Glomerular endothelial cell (primary cell): ENCODE data around the gene SLC12A5. TPM values are rescaled to one million over a fixed set of nuclear protein-coding genes. Genes with fewer than 3 reads are reported as not detected.
"Not testable (repeated sequence)": the region's sequence is repeated elsewhere in the genome, so short reads cannot be mapped to it uniquely, and the experiment has no call there.

Experiments used
- DNase-seq: peaks from one replicate; pipeline ENCODE4 v3.0.0-alpha.2; 2011; ENCODE audit warnings: low read depth, low spot score; ENCODE audit errors: extremely low read depth
- total RNA-seq: library from RNA; depleted of rRNA; stranded (reverse); fragments of >200 nt; gene quantifications from 2 replicates; pipeline ENCODE4 v1.2.3, GENCODE V29; 2015

The SLC12A5 gene
- total RNA-seq, 1 donor from 2014 or later, result 2.2 TPM

DNA sequence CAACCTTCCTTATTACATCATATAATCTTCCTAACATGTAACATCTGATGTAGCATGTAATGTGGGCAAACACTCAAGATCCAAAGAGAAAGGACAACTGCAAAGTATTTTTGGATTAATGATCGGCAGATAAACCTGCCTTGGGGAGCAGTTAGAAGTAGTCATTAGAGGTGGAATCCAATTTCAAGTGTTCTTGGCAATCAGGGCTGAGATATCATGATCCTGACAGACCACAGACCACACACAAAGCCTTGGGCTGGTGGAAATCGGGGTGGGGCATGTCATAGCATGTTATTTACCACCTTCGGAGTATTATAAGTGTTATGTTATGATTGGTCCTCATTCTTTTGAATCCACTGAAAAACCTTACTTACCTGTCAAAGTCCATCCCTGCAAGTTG lies 44.4 kb downstream of the SLC12A5 start:
- no peak for DNase-seq

DNA sequence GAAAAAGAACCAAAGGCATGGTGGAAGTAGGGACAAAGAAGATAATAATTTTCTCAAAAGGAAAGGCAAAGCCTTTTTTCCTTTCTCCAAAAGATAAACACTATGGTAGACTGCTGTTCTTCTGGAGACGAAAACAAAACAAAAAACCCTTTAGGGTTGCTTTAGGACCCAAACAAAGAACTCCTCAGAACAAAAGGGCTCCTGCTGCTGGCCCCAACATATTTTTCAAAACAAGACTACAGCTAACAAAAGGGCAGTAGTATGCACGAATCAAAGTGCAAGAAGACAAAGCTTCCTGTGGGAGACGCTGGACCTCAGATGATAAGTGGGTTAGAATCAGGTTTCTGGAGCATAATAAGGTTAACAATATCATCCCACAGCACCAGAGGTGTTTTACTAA lies 45.0 kb downstream of the SLC12A5 start:
- no peak for DNase-seq

DNA sequence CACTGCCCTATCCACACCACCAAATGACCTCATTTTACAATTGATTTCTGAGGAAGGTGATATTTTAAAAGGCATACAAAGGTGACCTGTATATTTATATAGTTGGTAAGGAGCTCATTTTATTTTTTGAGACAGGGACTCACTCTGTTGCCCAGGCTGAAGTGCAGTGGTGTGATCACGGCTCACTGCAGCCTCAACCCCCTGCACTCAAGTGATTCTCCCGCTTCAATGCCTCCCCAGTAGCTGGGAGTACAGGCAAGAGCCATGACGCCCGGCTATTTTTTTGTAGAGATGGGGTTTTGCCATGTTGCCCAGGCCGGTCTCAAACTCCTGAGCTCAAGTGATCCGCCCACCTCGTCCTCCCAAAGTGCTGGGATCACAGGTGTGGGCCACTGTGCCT lies 47.8 kb downstream of the SLC12A5 start:
- DNase-seq, result no peak

DNA sequence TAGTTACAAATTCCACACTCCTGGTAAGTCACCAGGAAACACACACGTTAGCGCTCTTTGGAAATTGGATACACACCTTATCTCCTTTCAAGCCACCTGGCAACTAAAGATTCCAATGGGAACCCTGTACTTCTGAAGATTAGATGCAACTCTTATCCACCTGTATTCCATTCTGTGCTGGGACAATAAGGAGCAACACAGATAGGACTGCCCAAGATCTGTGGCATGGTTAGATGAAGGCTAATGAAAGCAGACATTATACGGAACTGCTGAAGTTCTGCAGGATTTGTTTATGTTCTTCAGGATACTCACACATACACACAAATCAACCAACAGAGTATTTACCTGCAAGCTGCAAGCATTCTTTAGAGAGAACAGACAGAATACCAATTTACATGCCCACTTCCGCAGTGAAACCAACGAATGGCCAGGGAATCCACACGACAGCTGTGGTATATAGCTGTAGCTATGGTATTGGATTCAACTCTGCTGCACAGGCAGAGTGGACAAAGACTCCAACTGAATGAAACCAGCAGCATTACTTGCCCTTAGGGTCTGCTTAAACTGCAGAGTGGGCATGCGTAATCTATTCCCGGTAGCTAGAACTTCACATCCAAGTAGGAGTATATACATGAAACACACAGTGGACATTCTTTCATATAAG lies 48.8 kb downstream of the SLC12A5 start:
- no peak for DNase-seq

DNA sequence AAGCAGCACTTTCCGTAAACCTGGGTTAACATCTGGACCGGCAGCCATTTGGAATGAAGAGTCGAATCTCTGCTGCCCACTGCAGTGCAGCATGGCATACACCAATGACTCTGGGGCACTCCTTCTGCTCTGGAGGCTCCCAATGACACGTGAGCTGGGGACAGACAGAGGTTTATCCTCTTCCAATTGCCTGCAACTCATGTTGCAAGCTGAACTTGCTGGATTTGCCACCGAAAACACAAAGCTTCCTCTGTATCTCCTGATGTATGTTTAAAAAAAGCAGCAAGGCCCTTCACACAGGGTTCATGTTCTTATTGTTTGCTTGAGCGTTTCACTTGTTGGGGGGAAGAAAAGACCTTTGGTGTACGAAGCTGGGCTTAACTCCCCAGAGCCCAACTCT lies 49.9 kb downstream of the SLC12A5 start:
- no peak for DNase-seq

DNA sequence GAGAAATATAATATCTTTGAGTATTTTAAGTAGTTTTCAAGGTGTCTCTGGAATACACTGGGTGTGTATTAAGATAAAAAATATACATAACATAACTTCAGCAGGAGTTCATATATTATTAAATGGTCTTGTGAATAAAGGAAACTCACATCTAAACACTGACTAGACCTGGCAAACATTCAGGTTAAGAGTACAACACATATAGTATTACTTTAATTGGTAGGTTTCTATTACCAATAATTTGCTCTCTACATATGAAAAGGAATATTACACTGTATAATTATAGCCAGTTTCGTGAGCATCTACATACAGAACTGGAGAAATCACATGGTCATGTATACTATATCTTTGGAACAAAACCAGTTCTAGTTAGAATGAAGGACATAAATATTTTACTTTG lies 52.1 kb downstream of the SLC12A5 start:
- DNase-seq, result no peak

DNA sequence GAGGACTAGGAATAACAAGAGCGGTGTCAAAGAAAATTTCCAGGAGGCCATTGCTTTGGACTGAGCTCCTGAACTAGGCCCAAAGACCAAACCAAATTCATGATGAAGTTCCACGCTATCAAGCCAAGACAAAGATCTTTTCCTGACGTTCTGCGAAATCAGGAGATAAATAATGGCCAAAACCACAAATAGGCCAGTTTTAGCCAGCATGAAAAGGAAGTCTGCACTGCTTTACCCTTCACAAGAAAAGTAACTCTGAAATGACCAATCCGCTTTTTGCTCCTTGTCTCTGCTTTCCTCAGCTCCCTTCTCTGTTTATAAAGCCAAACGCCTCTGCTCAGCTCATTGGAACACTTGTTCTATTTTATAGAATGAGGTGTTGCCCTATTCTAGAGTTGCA lies 54.1 kb downstream of the SLC12A5 start:
- no peak for DNase-seq

DNA sequence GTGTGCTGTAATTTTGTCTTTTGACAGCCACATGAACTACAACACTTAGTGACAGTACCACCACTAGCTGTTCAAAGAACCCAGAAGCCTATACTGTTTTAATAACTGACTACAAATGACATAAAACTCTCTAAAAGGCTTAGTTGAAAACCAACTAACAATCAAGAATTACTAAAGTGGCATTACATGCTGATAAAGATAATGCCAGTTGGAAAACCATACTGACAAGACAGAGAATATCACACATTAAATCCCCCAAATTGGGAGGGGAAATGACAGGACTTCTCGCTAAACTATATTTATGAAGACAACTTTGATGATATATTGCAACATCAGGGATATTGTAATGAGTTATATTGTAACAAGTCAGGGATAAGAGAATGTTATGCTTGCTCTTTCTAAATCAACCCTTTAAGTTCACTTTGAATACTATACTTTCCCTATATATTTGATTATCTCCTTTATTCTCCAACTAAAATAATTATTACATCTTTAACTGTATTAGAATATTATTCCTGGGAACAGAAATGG lies 54.6 kb downstream of the SLC12A5 start:
- no peak for DNase-seq

DNA sequence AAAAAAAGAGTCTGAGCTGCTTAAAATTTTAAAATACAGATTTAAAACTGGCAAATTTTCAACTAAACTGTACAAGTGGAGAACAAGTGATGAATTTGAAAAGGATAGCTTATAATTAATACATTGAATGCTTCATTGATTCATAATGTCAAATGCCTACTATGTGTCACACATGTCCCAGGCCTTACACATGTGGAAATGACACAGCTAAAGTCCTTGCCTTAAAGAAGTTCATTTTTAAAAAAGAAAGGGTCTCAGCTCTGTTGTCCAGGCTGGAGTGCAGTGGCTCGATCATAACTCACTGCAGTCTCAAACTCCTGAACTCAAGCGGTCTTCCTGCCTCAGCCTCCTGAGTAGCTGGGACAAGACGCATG lies 55.8 kb downstream of the SLC12A5 start:
- no peak for DNase-seq

DNA sequence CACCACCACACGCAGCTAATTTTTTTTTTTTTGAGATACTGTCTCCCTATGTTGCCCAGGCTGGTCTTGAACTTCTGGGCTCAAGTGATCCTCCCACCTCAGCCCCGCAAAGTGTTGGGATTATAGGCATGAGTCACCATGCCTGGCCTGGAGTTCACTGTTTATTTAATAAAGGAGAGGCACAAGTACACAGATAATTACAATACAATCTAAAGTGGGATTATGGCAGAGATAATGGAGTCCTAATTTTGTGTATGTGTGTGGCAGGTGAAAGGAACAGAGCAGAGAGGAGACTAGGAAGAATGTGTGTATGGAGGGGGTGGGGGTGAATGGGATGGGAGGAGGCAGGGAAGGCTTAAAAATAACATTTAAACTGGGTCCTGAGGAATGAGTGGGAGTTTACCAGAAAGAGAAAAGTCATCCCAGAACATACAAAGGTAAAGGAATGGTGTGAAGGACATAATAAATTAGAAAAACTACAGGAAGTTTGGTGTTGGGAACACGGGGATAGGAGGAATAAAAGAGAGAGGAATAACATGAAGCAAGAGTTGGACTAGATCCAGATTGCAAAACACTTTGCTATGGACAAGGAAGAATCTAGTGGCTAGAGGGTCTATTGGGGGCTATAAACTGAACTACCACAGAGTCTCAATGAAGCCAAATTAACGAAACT lies 56.3 kb downstream of the SLC12A5 start:
- no peak for DNase-seq

DNA sequence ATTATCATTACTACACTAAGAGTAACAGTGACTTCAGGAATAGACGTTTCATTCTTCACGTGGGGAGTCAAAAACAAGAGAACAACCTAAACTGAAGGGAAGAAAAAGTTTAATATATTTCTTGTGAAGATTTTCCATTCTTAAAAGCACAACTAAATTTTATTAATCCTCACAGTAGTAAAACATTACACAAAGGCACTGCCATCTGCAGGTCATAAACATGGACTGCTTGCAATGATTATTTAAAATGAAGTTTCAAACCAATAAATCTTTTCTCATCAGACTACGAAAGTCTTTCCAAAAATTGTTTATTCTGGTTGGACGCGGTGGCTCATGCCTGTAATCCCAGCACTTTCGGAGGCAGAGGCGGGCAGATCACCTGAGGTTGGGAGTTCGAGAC lies 58.1 kb downstream of the SLC12A5 start:
- no peak for DNase-seq

DNA sequence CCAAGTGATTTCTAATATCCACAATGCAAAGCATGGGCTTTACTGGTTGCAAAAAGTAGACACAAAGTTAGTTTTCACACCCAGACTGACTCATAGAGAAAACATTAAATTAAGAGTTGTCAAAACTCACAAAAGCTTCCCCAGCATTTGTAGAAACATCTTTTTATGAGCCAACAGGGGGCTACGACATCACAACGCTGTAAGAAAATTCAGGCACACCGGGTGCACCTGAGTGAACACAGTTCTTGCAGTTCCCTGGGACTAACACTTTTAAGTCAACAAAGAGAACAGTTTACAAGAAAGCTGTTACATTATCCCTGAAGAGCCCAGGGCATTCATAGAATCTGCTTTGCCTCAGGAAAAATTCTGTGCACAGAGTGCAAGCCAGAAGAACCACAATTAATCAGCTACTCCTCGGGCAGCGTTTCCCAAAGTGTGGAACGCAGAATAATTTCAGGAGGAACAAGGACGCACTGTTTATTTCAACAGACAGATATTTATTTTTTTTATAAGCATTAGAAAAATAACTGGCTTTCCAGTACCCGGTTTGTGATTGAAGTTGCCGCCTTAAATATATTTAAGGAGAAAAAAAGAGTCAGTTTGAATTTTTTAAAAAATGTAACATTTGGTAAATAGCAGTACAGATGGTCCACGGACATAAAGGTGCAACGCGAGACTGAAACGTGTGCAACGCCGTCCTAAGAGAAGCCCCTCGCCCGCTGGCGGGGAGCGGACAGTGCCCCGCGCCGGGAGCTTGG lies 59.6 kb downstream of the SLC12A5 start:
- DNase-seq, result no peak

DNA sequence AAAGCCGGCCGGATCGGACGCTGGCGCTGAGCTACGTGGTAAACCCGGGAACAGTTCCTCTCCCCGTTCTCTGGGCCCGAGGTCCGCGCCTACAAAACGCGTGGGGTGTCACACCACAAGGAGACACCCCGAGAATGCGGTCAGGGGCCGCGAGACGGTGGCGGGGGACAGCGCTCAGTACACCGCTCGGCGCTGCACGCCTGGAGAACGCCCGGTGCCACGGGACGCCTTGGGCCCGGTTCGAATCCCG lies 60.1 kb downstream of the SLC12A5 start:
- DNase-seq, result no peak

DNA sequence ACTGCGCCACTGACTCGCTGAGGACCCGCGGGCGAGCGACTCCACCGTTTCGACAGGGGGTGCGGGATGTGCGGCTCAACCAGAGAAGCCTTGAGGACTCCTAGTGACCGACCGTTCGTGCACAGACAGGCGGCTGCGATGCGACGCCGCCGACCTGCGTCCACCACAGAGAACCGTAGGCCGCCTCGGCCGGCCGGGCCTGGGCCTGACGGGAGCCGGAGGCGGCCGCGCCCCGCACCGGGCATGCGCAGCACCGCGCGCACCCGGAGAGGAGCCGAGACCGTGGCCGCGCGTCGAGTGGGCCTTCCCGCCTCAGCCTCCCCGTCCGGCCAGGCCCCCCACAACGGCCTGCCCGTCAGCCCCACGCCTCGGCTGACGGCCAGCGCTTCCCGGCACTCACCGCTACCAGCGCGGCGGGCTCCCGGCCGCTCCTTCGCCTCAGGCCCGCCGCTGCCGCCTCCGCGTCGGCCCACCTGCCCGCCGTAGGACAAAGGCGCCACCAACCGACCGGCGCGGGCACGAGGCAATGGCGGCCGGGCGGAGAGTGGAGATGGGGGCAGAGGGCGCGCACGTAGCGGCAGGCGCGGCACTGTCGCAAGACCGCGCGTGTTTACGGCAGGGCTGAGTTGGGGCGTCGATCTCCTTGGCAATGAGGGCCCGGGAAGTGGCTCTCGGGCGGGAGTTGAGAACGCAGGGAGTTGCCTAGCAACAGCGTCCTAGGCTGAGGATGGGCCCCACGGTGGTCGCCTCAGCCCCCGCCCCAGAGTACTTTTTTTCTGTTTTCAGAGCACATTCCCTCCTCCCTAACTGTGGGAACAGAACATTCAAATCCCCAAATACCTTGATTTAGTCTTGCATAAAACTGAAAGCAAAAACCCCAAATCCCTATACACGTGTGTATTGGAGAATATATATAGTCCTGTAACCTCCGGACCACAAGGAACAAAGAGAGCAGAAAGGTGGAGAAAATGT lies 60.7 kb downstream of the SLC12A5 start, which contains the start of gene NCOA5:
NCOA5 (minus strand) TSS at position 546 of the 972 bp plus-strand sequence. CDS start 10,538 bp downstream, outside the sequence.
- DNase-seq, result peak; percentile 27

DNA sequence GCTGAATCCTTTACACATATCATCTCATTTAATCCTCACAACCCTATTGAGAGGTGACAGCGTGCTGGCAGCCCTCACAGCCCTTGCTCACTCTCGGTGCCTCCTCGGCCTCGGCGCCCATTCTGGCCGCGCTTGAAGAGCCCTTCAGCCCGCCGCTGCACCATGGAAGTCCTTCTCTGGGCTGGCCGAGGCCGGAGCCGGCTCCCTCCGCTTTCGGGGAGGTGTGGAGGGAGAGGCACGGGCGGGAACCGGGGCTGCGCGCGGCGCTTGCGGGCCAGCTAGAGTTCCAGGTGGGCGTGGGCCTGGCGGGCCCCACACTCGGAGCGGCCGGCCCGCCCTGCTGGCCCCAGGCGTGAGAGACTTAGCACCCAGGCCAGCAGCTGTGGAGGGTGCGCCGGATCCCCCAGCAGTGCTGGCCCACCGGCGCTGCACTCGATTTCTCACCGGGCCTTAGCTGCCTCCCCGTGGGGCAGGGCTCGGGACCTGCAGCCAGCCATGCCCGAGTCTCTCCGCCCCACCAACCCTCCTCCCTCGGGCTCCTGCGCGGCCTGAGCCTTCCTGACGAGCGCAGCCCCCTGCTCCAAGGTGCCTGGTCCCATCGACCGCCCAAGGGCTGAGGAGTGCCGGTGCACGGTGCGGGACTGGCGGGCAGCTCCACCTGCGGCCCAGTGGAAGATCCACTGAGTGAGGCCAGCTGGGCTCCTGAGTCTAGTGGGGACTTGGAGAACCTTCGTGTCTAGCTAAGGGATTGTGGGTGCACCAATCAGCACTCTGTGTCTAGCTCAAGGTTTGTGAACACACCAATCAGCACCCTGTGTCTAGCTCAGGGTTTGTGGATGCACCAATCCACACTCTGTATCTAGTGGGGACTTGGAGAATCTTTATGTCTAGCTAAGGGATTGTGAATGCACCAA lies 62.9 kb downstream of the SLC12A5 start:
- DNase-seq, result not testable (repeated sequence)

DNA sequence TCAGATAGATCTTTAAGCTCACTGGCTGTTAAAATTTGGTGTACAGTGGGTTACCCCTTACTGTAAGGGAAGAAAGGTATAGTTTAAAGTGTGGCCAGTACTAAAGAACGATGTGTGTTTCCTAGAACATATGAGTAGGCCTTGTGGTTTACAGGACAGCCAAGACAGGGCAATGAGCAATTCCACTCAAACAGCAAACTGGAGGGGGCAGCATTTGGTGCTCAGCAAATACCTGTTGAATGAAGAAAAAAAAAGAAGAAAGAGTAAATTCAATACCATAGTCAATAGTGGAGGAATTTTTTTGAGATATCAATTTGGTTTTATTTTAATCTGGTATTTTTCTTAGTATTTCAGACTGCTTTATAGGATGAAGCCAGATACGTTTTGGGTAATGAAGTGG lies 64.5 kb downstream of the SLC12A5 start:
- no peak for DNase-seq

DNA sequence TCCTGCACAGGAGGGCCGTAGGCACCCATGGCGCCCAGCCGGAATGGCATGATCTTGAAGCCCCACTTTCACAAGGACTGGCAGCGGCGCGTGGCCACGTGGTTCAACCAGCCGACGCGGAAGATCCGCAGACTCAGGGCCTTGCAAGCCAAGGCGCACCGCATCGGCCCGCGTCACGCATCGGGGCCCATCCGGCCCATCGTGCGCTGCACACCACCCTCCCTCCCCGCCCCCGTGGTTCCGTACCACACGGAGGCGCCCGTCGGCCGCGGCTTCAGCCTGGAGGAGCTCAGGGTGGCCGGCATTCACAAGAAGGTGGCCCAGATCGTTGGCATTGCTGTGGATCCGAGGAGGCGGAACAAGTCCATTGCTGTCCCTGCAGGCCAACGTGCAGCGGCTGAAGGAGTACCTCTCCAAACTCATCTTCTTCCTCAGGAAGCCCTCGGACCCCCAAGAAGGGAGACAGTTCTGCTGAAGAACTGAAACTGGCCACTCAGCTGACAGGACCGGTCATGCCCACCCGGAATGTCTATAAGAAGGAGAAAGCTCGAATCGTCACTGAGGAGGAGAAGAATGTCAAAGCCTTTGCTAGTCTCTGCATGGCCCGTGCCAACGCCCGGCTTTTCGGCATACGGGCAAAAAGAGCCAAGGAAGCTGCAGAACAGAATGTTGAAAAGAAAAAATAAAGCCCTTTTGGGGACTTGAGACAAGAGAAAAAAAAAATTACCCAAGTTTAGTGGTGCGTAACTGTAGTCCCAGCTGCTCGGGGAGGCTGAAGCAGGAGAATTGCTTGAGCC lies 70.7 kb downstream of the SLC12A5 start:
- no peak for DNase-seq

DNA sequence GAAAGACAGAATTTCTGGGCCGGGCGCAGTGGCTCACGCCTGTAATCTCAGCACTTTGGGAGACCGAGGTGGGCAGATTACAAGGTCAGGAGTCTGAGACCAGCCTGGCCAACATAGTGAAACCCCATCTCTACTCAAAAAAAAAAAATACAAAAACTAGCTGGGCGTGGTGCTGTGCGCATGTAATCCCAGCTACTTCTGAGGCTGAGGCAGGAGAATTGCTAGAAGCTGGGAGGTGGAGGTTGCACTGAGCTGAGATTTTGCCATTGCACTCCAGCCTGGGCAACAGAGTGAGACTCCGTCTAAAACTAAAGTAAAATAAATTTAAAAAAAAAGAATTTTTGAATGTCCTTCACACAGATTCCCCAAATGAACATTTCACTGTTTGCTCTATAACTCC lies 71.4 kb downstream of the SLC12A5 start:
- not testable (repeated sequence) for DNase-seq

DNA sequence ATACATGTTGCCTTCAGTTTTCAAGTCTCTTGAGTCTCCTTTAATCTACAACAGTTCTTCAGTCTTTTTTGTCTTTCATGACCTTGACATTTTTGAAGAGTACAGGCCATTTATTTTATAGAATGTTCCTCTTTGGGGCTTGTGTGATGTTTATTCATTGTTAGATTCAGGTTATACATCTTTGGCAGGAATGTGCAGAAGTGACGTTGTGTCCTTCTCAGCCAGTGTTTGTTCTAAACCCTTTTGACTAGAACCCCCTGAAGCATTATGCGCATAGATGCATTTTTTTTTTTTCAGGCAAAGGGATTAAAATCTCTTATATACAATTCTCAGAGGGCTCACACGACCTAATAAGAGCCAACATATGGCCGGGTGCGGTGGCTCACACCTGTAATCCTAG lies 72.0 kb downstream of the SLC12A5 start:
- no peak for DNase-seq
